ENCODE results near the gene DNAJC7. TPM values are rescaled to one million over a fixed set of nuclear protein-coding genes. Genes with fewer than 3 reads are reported as not detected.

The DNAJC7 gene
- total RNA-seq, 1 donor: 80.7 TPM

- TF ChIP-seq, protein P1, sequence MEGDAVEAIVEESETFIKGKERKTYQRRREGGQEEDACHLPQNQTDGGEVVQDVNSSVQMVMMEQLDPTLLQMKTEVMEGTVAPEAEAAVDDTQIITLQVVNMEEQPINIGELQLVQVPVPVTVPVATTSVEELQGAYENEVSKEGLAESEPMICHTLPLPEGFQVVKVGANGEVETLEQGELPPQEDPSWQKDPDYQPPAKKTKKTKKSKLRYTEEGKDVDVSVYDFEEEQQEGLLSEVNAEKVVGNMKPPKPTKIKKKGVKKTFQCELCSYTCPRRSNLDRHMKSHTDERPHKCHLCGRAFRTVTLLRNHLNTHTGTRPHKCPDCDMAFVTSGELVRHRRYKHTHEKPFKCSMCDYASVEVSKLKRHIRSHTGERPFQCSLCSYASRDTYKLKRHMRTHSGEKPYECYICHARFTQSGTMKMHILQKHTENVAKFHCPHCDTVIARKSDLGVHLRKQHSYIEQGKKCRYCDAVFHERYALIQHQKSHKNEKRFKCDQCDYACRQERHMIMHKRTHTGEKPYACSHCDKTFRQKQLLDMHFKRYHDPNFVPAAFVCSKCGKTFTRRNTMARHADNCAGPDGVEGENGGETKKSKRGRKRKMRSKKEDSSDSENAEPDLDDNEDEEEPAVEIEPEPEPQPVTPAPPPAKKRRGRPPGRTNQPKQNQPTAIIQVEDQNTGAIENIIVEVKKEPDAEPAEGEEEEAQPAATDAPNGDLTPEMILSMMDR (IDR thresholded peaks at IDR 0.05; ENCODE audit: insufficient read depth, low read depth, low read length): no peak
- DNase-seq (ENCODE audit: low read depth): no peak
- H3K4me3 ChIP-seq (ENCODE audit: low read depth, low read length): no peak overlapping the region
These were observed 27.4 kb downstream of the DNAJC7 start for GRCh38 chr17:41989702-41990419.

DNA sequence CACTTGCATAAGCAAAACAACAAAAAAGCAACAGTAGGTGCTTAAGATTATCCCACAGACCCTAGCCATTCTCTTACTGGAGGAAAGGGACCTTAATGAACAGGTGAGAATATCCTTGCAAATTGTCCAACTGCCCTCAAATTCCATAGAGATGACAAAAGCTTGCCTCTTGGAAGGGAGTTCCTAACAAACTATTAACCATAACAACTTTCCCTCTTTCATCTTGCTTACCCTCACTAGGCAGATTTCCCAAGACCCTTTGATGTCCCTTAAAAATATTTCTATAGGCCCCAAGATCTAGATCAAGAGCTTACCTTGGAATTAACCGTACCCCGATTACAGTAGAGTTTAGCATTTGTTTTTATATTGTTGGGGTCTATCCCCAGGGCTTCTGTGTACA is 28.8 kb downstream of the DNAJC7 start:
- no peak for DNase-seq (ENCODE audit: low read depth)
- TF ChIP-seq, protein P1 (IDR thresholded peaks at IDR 0.05; ENCODE audit: insufficient read depth, low read depth, low read length): no peak
- H3K4me3 ChIP-seq (ENCODE audit: low read depth, low read length): no peak overlapping the region

GRCh38 chr17:41987642-41988041 is 29.6 kb downstream of the DNAJC7 start:
- peak; percentile 18 for DNase-seq (ENCODE audit: low read depth)
- H3K4me3 ChIP-seq (ENCODE audit: low read depth, low read length): no peak overlapping the region
- TF ChIP-seq, protein P1 (IDR thresholded peaks at IDR 0.05; ENCODE audit: insufficient read depth, low read depth, low read length): no peak

GRCh38 chr17:41986634-41987033 is 30.6 kb downstream of the DNAJC7 start:
- no peak overlapping the region for H3K4me3 ChIP-seq (ENCODE audit: low read depth, low read length)
- no peak for DNase-seq (ENCODE audit: low read depth)
- TF ChIP-seq, protein P1 (IDR thresholded peaks at IDR 0.05; ENCODE audit: insufficient read depth, low read depth, low read length): no peak

- no peak overlapping the region for H3K4me3 ChIP-seq (ENCODE audit: low read depth, low read length)
- TF ChIP-seq, protein P1 (IDR thresholded peaks at IDR 0.05; ENCODE audit: insufficient read depth, low read depth, low read length): no peak
- DNase-seq (ENCODE audit: low read depth): no peak
These were observed 31.3 kb downstream of the DNAJC7 start for GRCh38 chr17:41985919-41986318.

- TF ChIP-seq, protein P1 (IDR thresholded peaks at IDR 0.05; ENCODE audit: insufficient read depth, low read depth, low read length): no peak
- DNase-seq (ENCODE audit: low read depth): no peak
- H3K4me3 ChIP-seq (ENCODE audit: low read depth, low read length): no peak overlapping the region
These were observed 32.8 kb downstream of the DNAJC7 start for GRCh38 chr17:41984454-41984853.

All from fibroblast of villous mesenchyme (primary cell).